ENCODE results near the gene ADAMTS1. TPM values are rescaled to one million over a fixed set of nuclear protein-coding genes. Genes with fewer than 3 reads are reported as not detected.

ADAMTS1 gene
- total and polyA plus RNA-seq, 2 of the 13 experiments (the other 11 are each of a cell fraction or from before 2014, with no cell fraction given) = 0.02 to 0.11 TPM

GRCh38 chr21:26811482-26811881 lies 33.7 kb downstream of the ADAMTS1 start:
- CTCF ChIA-PET (ENCODE audit: low intra/inter-chr PET ratio, low total read pairs) = no interaction called here
- no peak for DNase-seq (ENCODE audit: low spot score)
- Histone ChIP-seq H2AFZ (ENCODE audit: low read length) (no peak overlapping the region), H3K4me1 (ENCODE audit: insufficient read depth, low read length) (no peaks in the 10 kb centered on the region), H3K27me3 (ENCODE audit: control insufficient read depth in 1 of 2, insufficient read depth in 2 of 2, low read length in 2 of 2) (no peaks in the 10 kb centered on the region), H4K20me1 (ENCODE audit: insufficient read depth, low read length) (no peaks in the 10 kb centered on the region), H3K9ac (ENCODE audit: insufficient read depth, low read depth, low read length) (no peak overlapping the region), H3K4me3 (replicated peaks in 1 of 3; ENCODE audit: insufficient read depth in 1 of 3, low read depth in 2 of 3, low read length in 3 of 3) (no peak overlapping the region), H3K79me2 (ENCODE audit: insufficient read depth, low read length) (no peaks in the 10 kb centered on the region), H3K4me2 (ENCODE audit: low read depth, low read length) (no peak overlapping the region), H3K9me3 (ENCODE audit: low read length) (no peaks in the 10 kb centered on the region), H3K36me3 (replicated peaks in 1 of 2; ENCODE audit: control insufficient read depth in 1 of 2, insufficient read depth in 2 of 2, low read length in 2 of 2) (no peaks in the 10 kb centered on the region), H3K27ac (ENCODE audit: extremely low read length, insufficient read depth, low read length) (no peak overlapping the region)
- no peak for ATAC-seq
- 56% methylated on average over 2 of the region's 2 CpGs for WGBS (ENCODE audit: low lambda C conversion rate)
- no peak for FAIRE-seq
- POLR2A ChIA-PET = no interaction called here
- in situ Hi-C loops (cut with HindIII; ENCODE audit: extremely low pct_ligation_motif_present, low pct_unique_long_range_greater_than_20kb) = no loop called here
- intact Hi-C loops (cut with micrococcal nuclease; ENCODE audit: unreplicated experiment) = no loop called here
- BruUV-seq (replicated peaks) = no TSS peak
- no peak for TF ChIP-seq ZXDC (CRISPR knock-in tag; IDR thresholded peaks at IDR 0.05)
- TF ChIP-seq ZNF121 (CRISPR knock-in tag; IDR thresholded peaks at IDR 0.05) = no peak
- no peak for TF ChIP-seq ZBED4 (CRISPR knock-in tag; IDR thresholded peaks at IDR 0.05; ENCODE audit: borderline replicate concordance)
- no peak for TF ChIP-seq ZBTB33 (CRISPR knock-in tag; IDR thresholded peaks at IDR 0.05)
- no peak for TF ChIP-seq ZNF33B (CRISPR knock-in tag; IDR thresholded peaks at IDR 0.05)
- TF ChIP-seq ZNF747 (CRISPR knock-in tag; IDR thresholded peaks at IDR 0.05; ENCODE audit: borderline replicate concordance) = no peak
- TF ChIP-seq, protein P1, sequence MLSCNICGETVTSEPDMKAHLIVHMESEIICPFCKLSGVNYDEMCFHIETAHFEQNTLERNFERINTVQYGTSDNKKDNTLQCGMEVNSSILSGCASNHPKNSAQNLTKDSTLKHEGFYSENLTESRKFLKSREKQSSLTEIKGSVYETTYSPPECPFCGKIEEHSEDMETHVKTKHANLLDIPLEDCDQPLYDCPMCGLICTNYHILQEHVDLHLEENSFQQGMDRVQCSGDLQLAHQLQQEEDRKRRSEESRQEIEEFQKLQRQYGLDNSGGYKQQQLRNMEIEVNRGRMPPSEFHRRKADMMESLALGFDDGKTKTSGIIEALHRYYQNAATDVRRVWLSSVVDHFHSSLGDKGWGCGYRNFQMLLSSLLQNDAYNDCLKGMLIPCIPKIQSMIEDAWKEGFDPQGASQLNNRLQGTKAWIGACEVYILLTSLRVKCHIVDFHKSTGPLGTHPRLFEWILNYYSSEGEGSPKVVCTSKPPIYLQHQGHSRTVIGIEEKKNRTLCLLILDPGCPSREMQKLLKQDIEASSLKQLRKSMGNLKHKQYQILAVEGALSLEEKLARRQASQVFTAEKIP (CRISPR knock-in tag; IDR thresholded peaks at IDR 0.05; ENCODE audit: borderline replicate concordance) = no peak
- TF ChIP-seq ZNF691 (CRISPR knock-in tag; IDR thresholded peaks at IDR 0.05; ENCODE audit: borderline replicate concordance, low read depth) = no peak
- TF ChIP-seq ZNF564 (CRISPR knock-in tag; IDR thresholded peaks at IDR 0.05) = no peak
- TF ChIP-seq, protein P2, sequence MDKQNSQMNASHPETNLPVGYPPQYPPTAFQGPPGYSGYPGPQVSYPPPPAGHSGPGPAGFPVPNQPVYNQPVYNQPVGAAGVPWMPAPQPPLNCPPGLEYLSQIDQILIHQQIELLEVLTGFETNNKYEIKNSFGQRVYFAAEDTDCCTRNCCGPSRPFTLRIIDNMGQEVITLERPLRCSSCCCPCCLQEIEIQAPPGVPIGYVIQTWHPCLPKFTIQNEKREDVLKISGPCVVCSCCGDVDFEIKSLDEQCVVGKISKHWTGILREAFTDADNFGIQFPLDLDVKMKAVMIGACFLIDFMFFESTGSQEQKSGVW (CRISPR knock-in tag; IDR thresholded peaks at IDR 0.05; ENCODE audit: borderline replicate concordance) = no peak
- TF ChIP-seq ZNF782 (CRISPR knock-in tag; IDR thresholded peaks at IDR 0.05; ENCODE audit: borderline replicate concordance) = no peak
- no peak for TF ChIP-seq ARNT (IDR thresholded peaks at IDR 0.05)

All from HepG2 (cell line).